HG02623 (cell line): ENCODE data around the gene ZNF644.
A peak's percentile ranks its signal among the peaks of the same experiment; 100 is the strongest.
"Not testable (repeated sequence)": the region's sequence is repeated elsewhere in the genome, so short reads cannot be mapped to it uniquely, and the experiment has no call there.

Source experiments
- ATAC-seq: cut with Tn5 transposase; IDR thresholded peaks from one replicate; pipeline ENCODE4 v1.9.1; 2021; ENCODE audit warnings: moderate library complexity; ENCODE audit not compliant: unreplicated experiment

The ZNF644 gene

GRCh38 chr1:91021686-91022517, at the start of gene ZNF644:
ZNF644 (minus strand) TSS chr1:91022035; CDS start chr1:90982353, 39,682 bp downstream.
- ATAC-seq: peak; percentile 69

GRCh38 chr1:91070298-91070697, 48.5 kb upstream of the ZNF644 start:
- ATAC-seq: no peak

GRCh38 chr1:91066538-91066937, 44.7 kb upstream of the ZNF644 start:
- ATAC-seq: no peak

- no peak for ATAC-seq
These were observed 43.5 kb upstream of the ZNF644 start for GRCh38 chr1:91065337-91065736.

- ATAC-seq: not testable (repeated sequence)
These were observed 41.6 kb upstream of the ZNF644 start for GRCh38 chr1:91063403-91063802.

- no peak for ATAC-seq
These were observed 37.3 kb upstream of the ZNF644 start for GRCh38 chr1:91059157-91059556.

- peak; percentile 58 for ATAC-seq
These were observed 35.9 kb upstream of the ZNF644 start for GRCh38 chr1:91057784-91058183.

GRCh38 chr1:91054780-91055481, 33.1 kb upstream of the ZNF644 start:
- ATAC-seq: peak; percentile 78

GRCh38 chr1:91053630-91054029, 31.8 kb upstream of the ZNF644 start:
- no peak for ATAC-seq

GRCh38 chr1:91049551-91049950, 27.7 kb upstream of the ZNF644 start:
- ATAC-seq: not testable (repeated sequence)

- no peak for ATAC-seq
These were observed 24.9 kb upstream of the ZNF644 start for GRCh38 chr1:91046766-91047165.

GRCh38 chr1:91045284-91045683, 23.4 kb upstream of the ZNF644 start:
- no peak for ATAC-seq

- ATAC-seq: not testable (repeated sequence)
These were observed 22.9 kb upstream of the ZNF644 start for GRCh38 chr1:91044776-91045175.

- ATAC-seq: not testable (repeated sequence)
These were observed 20.5 kb upstream of the ZNF644 start for GRCh38 chr1:91042372-91042771.

- ATAC-seq: no peak
These were observed 16.7 kb upstream of the ZNF644 start for GRCh38 chr1:91038582-91038981.

GRCh38 chr1:91036894-91037829, 15.3 kb upstream of the ZNF644 start:
- ATAC-seq: no peak

- ATAC-seq: no peak
These were observed 10.5 kb upstream of the ZNF644 start for GRCh38 chr1:91032349-91032748.

- ATAC-seq: no peak
These were observed 9.2 kb upstream of the ZNF644 start for GRCh38 chr1:91031081-91031480.

GRCh38 chr1:91026777-91027176, 4.9 kb upstream of the ZNF644 start:
- ATAC-seq: no peak

GRCh38 chr1:91026320-91026719, 4.5 kb upstream of the ZNF644 start:
- no peak for ATAC-seq

GRCh38 chr1:91024481-91025119, 2.8 kb upstream of the ZNF644 start:
- ATAC-seq: no peak
